GM23248 (cell line): Measurements from ENCODE around the gene BNIP3. TPM values are rescaled to one million over a fixed set of nuclear protein-coding genes. Genes with fewer than 3 reads are reported as not detected.

Source experiments
- DNase-seq: peaks from one replicate; pipeline ENCODE4 v3.0.0-alpha.2; 2015
- H2AFZ ChIP-seq: fragments of 200-600 bp; sonication (generic); 2 replicates; pipeline ENCODE4 v1.6.1; 2016; ENCODE audit warnings: antibody characterized with exemption
- H3F3A ChIP-seq: fragments of 200-600 bp; sonication (generic); 2 replicates; pipeline ENCODE4 v1.6.1; 2016; ENCODE audit warnings: mild to moderate bottlenecking, antibody characterized with exemption, mixed run types; ENCODE audit not compliant: insufficient read depth
- H3K27ac ChIP-seq: fragments of 200-600 bp; sonication (generic); 2 replicates; pipeline ENCODE4 v1.5.1; 2016; ENCODE audit warnings: mild to moderate bottlenecking
- H3K27me3 ChIP-seq: fragments of 200-600 bp; sonication (generic); replicated peaks from 2 replicates; pipeline ENCODE4 v1.6.1; 2016; ENCODE audit warnings: mild to moderate bottlenecking; ENCODE audit not compliant: insufficient read depth
- H3K36me3 ChIP-seq: fragments of 200-600 bp; sonication (generic); 2 replicates; pipeline ENCODE4 v1.6.1; 2016; ENCODE audit warnings: low read depth, mild to moderate bottlenecking
- H3K4me1 ChIP-seq: fragments of 200-600 bp; sonication (generic); 2 replicates; pipeline ENCODE4 v1.6.1; 2016; ENCODE audit warnings: mild to moderate bottlenecking; ENCODE audit not compliant: insufficient read depth
- H3K4me2 ChIP-seq: fragments of 200-600 bp; sonication (generic); one replicate; pipeline ENCODE4 v1.6.1; 2016; ENCODE audit warnings: mild to moderate bottlenecking; ENCODE audit not compliant: unreplicated experiment
- H3K4me3 ChIP-seq: fragments of 200-600 bp; sonication (generic); 2 replicates; pipeline ENCODE4 v1.5.1; 2016; ENCODE audit warnings: mild to moderate bottlenecking
- H3K79me2 ChIP-seq: fragments of 200-600 bp; sonication (generic); 2 replicates; pipeline ENCODE4 v1.6.1; 2016; ENCODE audit warnings: mild to moderate bottlenecking; ENCODE audit not compliant: insufficient read depth
- H3K9ac ChIP-seq: fragments of 200-600 bp; sonication (generic); 2 replicates; pipeline ENCODE4 v1.6.1; 2016; ENCODE audit warnings: mild to moderate bottlenecking
- H3K9me2 ChIP-seq: fragments of 200-600 bp; sonication (generic); 2 replicates; pipeline ENCODE4 v1.6.1; 2016; ENCODE audit warnings: mixed run types, mild to moderate bottlenecking, moderate library complexity; ENCODE audit not compliant: insufficient read depth
- H3K9me3 ChIP-seq: fragments of 200-600 bp; sonication (generic); one replicate; pipeline ENCODE4 v1.6.1; 2017; ENCODE audit warnings: low read depth
- H4K20me1 ChIP-seq: fragments of 200-600 bp; sonication (generic); 2 replicates; pipeline ENCODE4 v1.6.0; 2016; ENCODE audit not compliant: insufficient read depth
- EZH2 ChIP-seq: fragments of 200-600 bp; sonication (generic); IDR thresholded peaks from 2 replicates; pipeline ENCODE4 v1.6.1; 2018; ENCODE audit warnings: antibody characterized with exemption, mild to moderate bottlenecking; ENCODE audit not compliant: insufficient read depth, poor library complexity, severe bottlenecking
- EZH2phosphoT487 ChIP-seq: fragments of 200-600 bp; sonication (generic); IDR thresholded peaks from 2 replicates; pipeline ENCODE4 v1.6.1; 2018; ENCODE audit warnings: antibody characterized with exemption, moderate library complexity, mild to moderate bottlenecking, low read depth; ENCODE audit not compliant: insufficient read depth
- WGBS, 2 experiments: methylation state at CpG; one replicate each; pipeline ENCODE4 v1.1.6; 2015 to 2017; ENCODE audit warnings: low lambda C conversion rate in 2 of 2, low coverage in 1 of 2; ENCODE audit errors: missing lambda C conversion rate in 2 of 2; 5-methylcytosine and 5-hydroxymethylcytosine counted together
- in situ Hi-C: fragments of 300-500 bp; cut with MboI; formaldehyde crosslinking; loops from 2 replicates; pipeline ENCODE4 v1.15.0; 2020
- polyA plus RNA-seq: library from polyadenylated mRNA; unstranded; fragments of >200 nt; fragmentation: Nextera tagmentation; extraction: Ambion mirVana; gene quantifications from 2 replicates; pipeline ENCODE4 v1.2.1, GENCODE V29; 2016
- total RNA-seq: library from RNA; depleted of rRNA; stranded (reverse); fragments of >200 nt; shearing (Covaris generic); gene quantifications from 2 replicates; pipeline ENCODE4 v1.2.3, GENCODE V29; 2014

BNIP3 gene
- total and polyA plus RNA-seq, 2 experiments from 2014 or later = 370 to 423 TPM

GRCh38 chr10:131961777-131962662 lies 19.7 kb downstream of the BNIP3 start:
- H3K27me3 ChIP-seq = no peaks in the 10 kb centered on the region
- peak overlapping the region; percentile 71 for H3K9ac ChIP-seq
- H3K9me3 ChIP-seq = no peaks in the 10 kb centered on the region
- peak overlapping the region; percentile 80 for H3K27ac ChIP-seq
- H3K79me2 ChIP-seq = peaks cover 7% of the 10 kb centered on the region
- peak overlapping the region; percentile 75 for H3K4me2 ChIP-seq
- 12 to 16% methylated on average over 32 of the region's 32 CpGs for WGBS, 2 experiments
- peaks cover 16% of the 10 kb centered on the region for H3K36me3 ChIP-seq
- H4K20me1 ChIP-seq = peaks cover 2% of the 10 kb centered on the region; the same call in 1 of the 2 replicates
- H3K4me1 ChIP-seq = peaks cover 11% of the 10 kb centered on the region
- H3K4me3 ChIP-seq = peak overlapping the region; percentile 64
- TF ChIP-seq EZH2 (no peak), EZH2phosphoT487 (no peak)
- DNase-seq = peak; percentile 84
- in situ Hi-C loops = no loop called here
- no peaks in the 10 kb centered on the region for H3K9me2 ChIP-seq
- H2AFZ ChIP-seq = peak overlapping the region; percentile 57
- H3F3A ChIP-seq = peaks cover 44% of the 10 kb centered on the region

- in situ Hi-C loops = no loop called here
- H3K4me1 ChIP-seq = peaks cover 11% of the 10 kb centered on the region
- no peaks in the 10 kb centered on the region for H3K79me2 ChIP-seq
- TF ChIP-seq EZH2phosphoT487 = no peak
- TF ChIP-seq EZH2 = no peak
- H3K9me3 ChIP-seq = no peaks in the 10 kb centered on the region
- H3K9me2 ChIP-seq = no peaks in the 10 kb centered on the region
- peaks cover 8% of the 10 kb centered on the region; the same call in 1 of the 2 replicates for H3K36me3 ChIP-seq
- H3F3A ChIP-seq = peaks cover 38% of the 10 kb centered on the region
- 74 to 82% methylated on average over 25 to 26 of the region's 26 CpGs for WGBS, 2 experiments
- H2AFZ ChIP-seq = no peak overlapping the region
- H3K4me3 ChIP-seq = peak overlapping the region; percentile 64; the same call in 1 of the 2 replicates
- no peaks in the 10 kb centered on the region for H3K27me3 ChIP-seq
- peak overlapping the region; percentile 75 for H3K4me2 ChIP-seq
- peak overlapping the region; percentile 71 for H3K9ac ChIP-seq
- H4K20me1 ChIP-seq = no peaks in the 10 kb centered on the region
- peak overlapping the region; percentile 80 for H3K27ac ChIP-seq
- no peak for DNase-seq
These were observed 20.5 kb downstream of the BNIP3 start for GRCh38 chr10:131961047-131961776.

- Histone ChIP-seq H3K4me3 (no peak overlapping the region), H2AFZ (no peak overlapping the region), H3K27me3 (no peaks in the 10 kb centered on the region), H3K27ac (no peak overlapping the region), H3K36me3 (peaks cover 2% of the 10 kb centered on the region; the same call in 1 of the 2 replicates), H3K4me1 (peaks cover 11% of the 10 kb centered on the region), H3K4me2 (no peak overlapping the region), H3K9ac (no peak overlapping the region), H3F3A (peaks cover 33% of the 10 kb centered on the region), H3K79me2 (no peaks in the 10 kb centered on the region), H3K9me3 (no peaks in the 10 kb centered on the region), H4K20me1 (no peaks in the 10 kb centered on the region), H3K9me2 (no peaks in the 10 kb centered on the region)
- DNase-seq = no peak
- TF ChIP-seq EZH2 = no peak
- 90 to 92% methylated on average over 18 of the region's 18 CpGs for WGBS, 2 experiments
- in situ Hi-C loops = no loop called here
These were observed 21.1 kb downstream of the BNIP3 start for GRCh38 chr10:131960631-131961046.

GRCh38 chr10:131959841-131960240 lies 21.9 kb downstream of the BNIP3 start:
- TF ChIP-seq EZH2phosphoT487 (no peak), EZH2 (no peak)
- Histone ChIP-seq H4K20me1 (no peaks in the 10 kb centered on the region), H3K27ac (no peak overlapping the region), H3K9me2 (no peaks in the 10 kb centered on the region), H3K27me3 (no peaks in the 10 kb centered on the region), H3K4me1 (peaks cover 11% of the 10 kb centered on the region), H3K36me3 (no peaks in the 10 kb centered on the region; the same call in 1 of the 2 replicates), H3K4me2 (no peak overlapping the region), H3K4me3 (no peak overlapping the region), H3K9me3 (no peaks in the 10 kb centered on the region), H3F3A (peaks cover 26% of the 10 kb centered on the region), H2AFZ (no peak overlapping the region), H3K79me2 (no peaks in the 10 kb centered on the region), H3K9ac (no peak overlapping the region)
- no peak for DNase-seq
- in situ Hi-C loops = no loop called here
- WGBS, 2 experiments = 93 to 94% methylated on average over 19 of the region's 19 CpGs
